GM18502 (cell line): ENCODE measurements around the gene PLCB3.

Experiments
- ATAC-seq: cut with Tn5 transposase; IDR thresholded peaks from one replicate; pipeline ENCODE4 v1.9.1; 2021; ENCODE audit warnings: mild to moderate bottlenecking; ENCODE audit not compliant: unreplicated experiment, poor library complexity

Gene PLCB3

GRCh38 chr11:64263021-64263946 lies 12.0 kb downstream of the PLCB3 start:
- no peak for ATAC-seq

GRCh38 chr11:64263947-64264317 lies 12.6 kb downstream of the PLCB3 start:
- no peak for ATAC-seq

DNA sequence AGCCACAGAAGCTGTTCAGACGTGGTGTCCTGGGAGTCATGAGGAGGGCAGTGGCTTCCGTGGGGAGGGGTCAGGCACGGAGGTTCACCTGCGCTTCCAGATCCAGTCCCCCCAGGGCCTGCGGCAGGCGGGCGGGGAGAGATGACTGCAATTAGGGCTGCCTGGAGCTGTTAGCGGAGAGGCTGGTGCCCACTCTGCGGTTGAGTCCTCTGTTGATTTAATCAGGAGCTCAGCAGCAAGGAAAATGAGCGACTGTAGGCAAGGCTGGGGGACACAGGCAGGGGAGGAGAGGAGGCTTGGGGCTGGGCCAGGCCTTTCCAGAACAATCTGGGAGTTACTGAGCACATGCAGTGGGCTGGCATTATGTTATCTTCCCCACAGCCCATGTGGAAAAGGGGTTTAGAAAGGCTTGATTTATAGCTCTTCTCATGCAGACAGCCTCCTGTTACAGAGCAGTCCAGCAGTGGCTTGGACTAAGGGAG lies 13.1 kb downstream of the PLCB3 start:
- no peak for ATAC-seq

- ATAC-seq, result no peak
These were observed 14.1 kb downstream of the PLCB3 start for GRCh38 chr11:64265176-64266160.

DNA sequence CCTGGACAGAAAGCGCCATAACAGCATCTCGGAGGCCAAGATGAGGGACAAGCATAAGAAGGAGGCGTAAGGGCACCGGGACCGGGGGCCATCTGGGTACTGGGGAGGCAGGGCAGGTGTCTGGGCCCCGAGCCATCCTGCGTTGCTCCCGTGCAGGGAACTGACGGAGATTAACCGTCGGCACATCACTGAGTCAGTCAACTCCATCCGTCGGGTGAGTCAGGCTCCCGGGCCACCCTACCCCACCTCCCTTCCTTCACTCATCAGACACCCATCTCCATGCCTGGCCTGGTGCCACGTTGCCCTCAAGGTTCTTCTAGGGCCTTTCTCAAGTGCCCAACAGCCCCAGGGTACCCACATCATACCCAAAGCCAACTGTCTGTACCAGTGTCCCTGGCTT lies 15.0 kb downstream of the PLCB3 start:
- no peak for ATAC-seq

GRCh38 chr11:64267207-64267945 lies 16.0 kb downstream of the PLCB3 start:
- no peak for ATAC-seq

- ATAC-seq, result no peak
These were observed 16.9 kb downstream of the PLCB3 start for GRCh38 chr11:64268025-64268892.

DNA sequence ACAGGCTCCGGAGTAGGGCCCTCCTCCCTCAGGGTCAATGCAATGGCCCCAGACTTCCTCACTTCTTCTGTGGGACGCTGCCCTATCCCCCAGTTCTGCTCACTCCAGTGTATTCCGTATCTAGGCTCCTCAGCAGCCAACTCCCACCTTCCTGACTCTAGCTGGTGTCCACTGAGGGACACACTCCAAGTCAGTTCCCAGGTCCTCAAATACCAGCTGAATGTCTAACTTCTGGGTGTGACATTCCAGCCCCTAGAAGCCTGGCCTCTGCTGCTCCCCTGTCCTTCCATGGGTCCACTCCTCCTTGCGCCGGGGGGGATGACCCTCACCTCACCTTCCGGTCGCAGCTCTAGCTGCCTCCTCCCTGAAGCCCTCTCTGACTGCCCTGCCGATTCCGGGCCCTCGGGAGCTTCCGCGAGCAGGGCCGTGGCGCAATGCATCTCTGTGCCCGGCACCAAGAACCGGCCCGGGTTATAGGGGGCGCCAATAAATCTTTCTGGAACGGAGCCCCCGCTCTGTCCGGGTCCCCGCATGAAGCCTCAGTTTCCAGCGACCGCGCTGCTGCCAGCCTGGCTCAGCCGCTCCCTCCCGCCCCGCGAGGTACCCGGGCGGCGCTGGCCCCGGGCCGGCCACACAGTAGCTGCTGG lies 17.7 kb downstream of the PLCB3 start:
- ATAC-seq, result peak; percentile 8

GRCh38 chr11:64269540-64270220 lies 18.4 kb downstream of the PLCB3 start:
- ATAC-seq, result peak; percentile 64

GRCh38 chr11:64275031-64275800 lies 23.9 kb downstream of the PLCB3 start:
- ATAC-seq, result no peak

GRCh38 chr11:64275841-64276240 lies 24.5 kb downstream of the PLCB3 start:
- no peak for ATAC-seq

GRCh38 chr11:64276653-64277431 lies 25.5 kb downstream of the PLCB3 start:
- no peak for ATAC-seq

- ATAC-seq, result no peak
These were observed 27.4 kb downstream of the PLCB3 start for GRCh38 chr11:64278576-64279190.

DNA sequence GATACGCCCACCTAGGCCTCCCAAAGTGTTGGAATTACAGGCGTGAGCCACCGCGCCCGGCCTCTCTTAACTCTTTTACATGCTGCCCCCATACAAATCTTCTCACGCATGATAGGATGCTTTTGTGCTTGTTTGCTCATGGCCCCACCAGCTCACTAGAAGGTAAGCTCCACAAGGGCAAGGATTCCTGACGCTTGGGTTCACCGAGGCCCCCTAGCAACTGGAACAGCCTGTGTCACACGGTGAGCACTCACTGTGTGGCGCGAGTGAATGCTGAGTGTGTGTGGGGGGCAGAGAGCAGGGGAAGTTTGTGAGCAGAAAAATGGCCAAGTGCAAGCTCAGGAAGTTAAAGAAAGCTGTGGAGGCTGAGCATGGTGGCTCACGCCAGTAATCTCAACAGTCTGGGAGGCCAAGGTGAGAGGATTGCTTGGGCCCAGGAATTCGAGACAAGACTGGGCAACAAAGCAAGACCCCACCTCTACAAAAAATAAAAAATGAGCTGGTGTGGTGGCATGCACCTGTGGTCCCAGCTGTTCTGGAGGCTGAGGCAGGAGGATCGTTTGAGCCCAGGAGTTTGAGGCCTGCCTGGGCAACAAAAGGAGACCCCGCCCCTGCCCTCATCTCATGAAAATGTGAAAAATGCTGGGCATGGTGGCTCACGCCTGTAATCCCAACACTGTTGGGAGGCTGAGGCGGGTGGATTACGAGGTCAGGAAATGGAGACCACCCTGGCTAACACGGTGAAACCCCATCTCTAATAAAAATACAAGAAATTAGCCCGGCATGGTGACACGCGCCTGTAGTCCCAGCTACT lies 30.8 kb downstream of the PLCB3 start:
- no peak for ATAC-seq

DNA sequence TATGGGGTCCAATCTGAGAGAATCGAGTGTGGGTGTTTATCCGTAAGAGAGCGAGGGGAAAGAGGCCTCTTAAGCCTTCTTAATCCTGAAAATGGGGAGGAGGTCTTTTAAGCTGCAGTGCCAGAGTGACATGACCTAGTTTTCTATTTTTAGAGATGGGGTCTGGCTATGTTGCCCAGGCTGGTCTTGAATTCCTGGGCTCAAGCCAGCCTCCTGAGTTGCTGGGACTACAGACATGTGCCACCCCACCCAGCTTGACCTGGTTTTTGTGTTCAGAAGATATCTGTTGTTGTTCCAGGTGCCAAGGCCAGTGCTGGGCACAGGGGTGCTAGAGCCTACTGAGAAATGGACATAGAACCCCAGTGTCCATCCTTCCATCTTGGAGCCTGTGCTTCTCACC lies 31.8 kb downstream of the PLCB3 start:
- no peak for ATAC-seq
